Activated CD4-positive, alpha-beta T cell treated with anti-CD3 and anti-CD28 coated beads, Interleukin-2, Interleukin-4, amounts not matched to agents 100 ng/mL and 50 ng/mL, durations not matched to agents 16 hours and 8 hours (primary cell): Measurements from ENCODE around the gene CELF6.

Experiments
- DNase-seq: peaks from one replicate; pipeline ENCODE4 v3.0.0-alpha.2; 2020; ENCODE audit warnings: low spot score

CELF6 gene

DNA sequence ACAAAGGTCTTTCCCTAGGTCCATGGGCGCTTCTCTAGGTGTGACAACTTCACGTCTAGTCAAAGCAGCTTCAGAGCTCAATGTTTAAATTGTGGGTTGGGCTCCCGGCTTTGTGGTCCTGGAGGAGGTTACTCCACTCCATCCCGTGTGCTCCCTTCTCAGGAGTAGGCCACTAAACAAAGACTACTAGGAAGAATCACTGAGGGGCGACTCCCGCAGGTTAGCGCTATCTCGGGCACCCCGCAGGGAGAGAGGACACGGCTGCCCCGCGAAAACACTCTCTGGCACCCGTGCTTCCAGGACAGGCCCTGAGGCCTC is 48.1 kb downstream of the CELF6 start:
- DNase-seq = no peak

GRCh38 chr15:72271221-72271620 is 48.7 kb downstream of the CELF6 start:
- DNase-seq = no peak

DNA sequence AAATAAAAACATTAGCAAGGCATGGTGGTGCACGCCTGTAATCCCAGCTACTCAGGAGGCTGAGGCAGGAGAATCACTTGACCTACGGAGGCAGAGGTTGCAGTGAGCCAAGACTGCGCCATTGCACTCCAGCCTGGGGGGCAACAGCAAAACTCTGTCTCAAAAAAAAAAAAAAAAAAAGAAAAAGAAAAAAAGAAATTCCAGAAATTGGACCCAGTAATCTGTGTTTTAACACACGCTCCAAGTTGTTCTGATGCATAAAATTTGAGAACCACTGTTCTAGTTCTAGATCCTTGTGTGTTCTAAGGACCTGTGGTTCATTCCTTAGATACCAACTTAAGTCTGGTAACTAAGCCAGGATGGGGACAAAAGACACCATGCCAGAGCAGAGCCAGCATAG is 50.2 kb downstream of the CELF6 start:
- no peak for DNase-seq

DNA sequence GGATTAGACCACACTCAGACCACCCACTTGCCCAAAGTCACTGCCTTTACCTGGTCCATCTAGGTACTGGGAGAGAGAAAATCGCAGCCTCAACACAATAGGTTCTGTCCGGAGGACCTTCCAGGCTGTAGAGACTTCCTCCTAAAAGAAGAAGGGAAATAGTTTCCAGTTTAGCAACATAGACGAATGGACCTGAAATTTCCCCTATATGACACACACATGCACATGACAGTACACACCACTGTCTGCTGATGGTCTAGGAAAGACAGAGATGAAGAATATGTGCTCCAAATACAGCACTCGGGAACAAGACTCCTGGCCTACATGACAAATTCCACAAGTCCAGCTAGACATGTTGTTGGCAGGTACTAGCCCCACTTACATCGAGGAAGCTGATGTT is 54.9 kb downstream of the CELF6 start:
- DNase-seq = no peak

DNA sequence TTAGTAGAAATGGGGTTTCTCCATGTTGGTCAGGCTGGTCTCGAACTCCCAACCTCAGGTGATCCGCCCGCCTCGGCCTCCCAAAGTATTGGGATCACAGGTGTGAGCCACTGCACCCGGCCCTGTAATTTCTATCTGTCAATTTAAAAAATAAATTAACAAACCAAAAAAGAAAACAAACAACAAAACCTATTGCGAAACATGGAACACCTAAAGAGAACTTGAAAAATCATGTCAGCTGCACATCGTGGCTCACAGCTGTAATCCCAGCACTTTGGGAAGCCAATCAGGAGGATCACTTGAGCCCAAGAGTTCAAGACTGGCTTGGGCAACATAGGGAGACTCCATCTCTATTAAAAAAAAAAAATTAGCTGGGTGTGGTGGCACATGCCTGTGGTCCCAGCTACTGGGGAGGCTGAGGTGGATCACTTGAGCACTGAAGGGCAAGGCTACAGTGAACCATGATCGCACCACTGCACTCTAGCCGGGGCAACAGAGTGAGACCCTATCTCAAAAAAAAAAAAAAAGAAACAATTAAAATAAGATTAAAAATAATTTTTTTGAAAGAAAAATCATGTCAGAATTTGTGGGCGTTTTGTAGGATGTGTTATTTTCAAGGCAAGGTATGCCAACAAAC is 67.2 kb downstream of the CELF6 start:
- DNase-seq = no peak

DNA sequence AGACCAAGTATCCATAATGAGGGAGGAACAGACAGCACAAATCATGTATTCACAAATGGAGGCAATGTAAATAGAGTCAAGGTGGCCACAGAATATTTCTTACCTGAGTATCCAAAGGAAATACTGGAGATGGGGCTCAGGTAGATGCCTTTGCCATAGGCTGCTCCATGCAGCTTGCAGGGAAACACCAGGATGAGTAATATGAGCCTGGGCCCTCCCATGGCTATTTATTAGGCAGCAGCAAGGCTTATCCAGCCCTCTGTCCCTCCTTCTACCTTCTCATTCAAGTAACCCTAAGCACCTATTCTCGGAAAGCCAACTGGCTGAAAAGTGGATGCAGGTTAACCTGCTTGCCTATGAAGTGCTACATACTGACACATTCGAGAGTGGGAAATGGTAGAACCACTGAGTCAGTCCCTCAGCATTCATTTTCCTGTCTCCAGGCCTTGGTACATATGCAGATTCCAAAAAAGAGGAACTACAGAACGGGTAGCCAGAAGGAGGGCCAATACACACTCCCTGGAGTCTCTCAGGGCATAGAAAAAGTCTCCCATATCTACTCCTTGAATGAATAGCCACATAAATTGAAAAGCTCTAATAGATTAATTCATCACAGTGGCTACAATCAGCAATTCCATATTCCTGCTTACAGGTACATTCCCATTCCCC is 70.7 kb downstream of the CELF6 start:
- DNase-seq = no peak

DNA sequence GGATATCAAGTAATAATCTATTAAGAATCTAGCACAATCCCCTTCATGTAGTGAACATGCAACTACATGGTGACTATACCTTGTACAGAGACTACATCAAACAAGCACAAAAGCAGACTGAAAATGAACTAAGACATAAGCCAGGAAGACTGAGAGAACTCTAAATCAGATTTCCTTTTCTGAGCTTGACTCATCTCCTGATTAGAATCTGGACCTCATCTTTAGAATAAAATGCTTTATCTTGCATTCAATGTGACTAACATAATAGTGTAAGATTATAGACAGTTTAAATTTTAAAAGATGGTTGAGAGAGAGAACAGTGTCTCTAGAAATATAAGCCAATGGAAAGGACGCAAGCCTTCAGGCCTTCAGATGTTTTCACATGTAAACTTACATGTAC is 71.4 kb downstream of the CELF6 start:
- DNase-seq = no peak

- DNase-seq = no peak
Measured at GRCh38 chr15:72242775-72243370, 77.1 kb downstream of the CELF6 start.

DNA sequence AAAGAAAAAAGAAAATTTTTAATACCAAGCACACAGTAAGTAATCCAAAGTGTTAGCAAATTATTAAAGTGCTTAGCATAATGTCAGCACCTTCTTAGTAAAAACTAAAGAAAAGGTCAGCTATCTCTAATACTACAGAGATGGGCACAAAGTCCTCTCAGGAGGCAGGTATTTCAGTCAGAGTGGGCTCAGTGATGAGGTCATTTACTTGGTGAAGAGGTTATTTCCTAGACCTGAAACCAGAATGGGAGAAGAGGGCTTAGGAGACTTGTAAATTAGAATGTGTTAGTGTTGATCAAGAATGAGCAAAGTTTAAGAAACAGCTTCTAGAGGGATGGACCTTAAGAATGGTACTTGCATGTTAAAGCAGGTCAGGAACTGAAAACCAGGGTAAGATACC is 80.3 kb downstream of the CELF6 start:
- DNase-seq = no peak

- DNase-seq = no peak
Measured at GRCh38 chr15:72238586-72238985, 81.4 kb downstream of the CELF6 start.

DNA sequence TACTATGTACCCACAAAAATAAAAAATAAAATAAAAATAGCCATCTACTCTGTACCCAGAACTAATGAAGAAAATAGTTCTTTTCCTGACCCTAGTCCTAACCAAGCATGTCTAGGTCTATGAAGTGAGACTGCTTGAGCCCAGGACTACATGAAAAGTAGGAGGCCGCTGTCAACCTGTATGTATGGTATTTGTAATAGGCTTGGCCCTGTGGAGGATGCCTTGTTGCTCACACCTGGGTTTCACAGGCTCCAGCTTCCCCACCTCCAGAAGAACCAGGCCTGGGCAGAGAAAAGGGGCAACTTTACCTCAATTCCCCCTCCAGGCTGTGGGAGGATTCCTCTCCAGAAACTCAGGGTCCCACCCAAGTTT is 82.1 kb downstream of the CELF6 start:
- DNase-seq = no peak

DNA sequence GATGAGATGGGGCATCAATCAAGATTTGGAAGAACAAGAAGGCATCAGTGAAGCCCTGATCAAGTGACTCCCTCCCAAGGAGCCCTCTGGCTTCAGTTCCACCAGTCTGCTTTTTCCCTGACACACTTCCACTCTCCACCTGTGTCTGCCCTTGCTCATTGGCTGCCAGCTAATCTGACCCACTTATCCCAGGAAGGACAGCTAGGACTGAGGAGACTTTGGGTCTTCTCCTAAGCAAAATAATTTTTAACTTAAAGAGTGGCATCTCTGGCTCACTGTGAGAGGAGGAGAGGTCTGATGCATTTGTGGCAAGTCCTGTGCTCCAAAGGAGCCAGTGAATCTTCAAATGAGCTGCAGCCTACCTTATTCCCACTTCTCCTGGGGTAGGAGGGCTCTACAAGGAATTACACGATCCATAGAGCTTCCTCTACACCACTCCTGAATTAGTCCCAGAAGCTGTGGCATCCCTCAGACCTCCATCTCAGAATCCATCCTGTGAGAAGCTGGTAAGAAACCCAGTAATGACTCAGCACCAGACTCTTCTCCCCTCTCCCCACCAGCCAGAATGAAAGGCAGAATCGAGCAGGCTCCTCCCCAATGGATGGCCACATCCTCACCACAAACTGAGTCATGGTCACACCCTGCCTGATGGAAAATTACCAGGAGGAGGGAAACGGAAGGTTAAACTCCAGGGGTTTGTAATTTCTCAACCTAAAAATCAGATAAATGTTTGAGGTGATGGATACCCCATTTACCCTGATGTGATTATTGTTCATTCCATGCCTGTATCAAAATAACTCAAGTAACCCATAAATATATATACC is 82.7 kb downstream of the CELF6 start:
- peak; percentile 94 for DNase-seq

GRCh38 chr15:72236381-72237003 is 83.5 kb downstream of the CELF6 start:
- no peak for DNase-seq

- no peak for DNase-seq
Measured at GRCh38 chr15:72235298-72235697, 84.7 kb downstream of the CELF6 start.
